H1 (cell line): ENCODE measurements around the gene ICE1. TPM values are rescaled to one million over a fixed set of nuclear protein-coding genes. Genes with fewer than 3 reads are reported as not detected.

Source experiments
- CTCF ChIA-PET: fragments of 300-600 bp; sonication (Branson Sonifier 250); formaldehyde crosslinking; loops from one replicate; lab custom pipeline; 2021; ENCODE audit not compliant: partially characterized antibody; lab: Charles Lee
- POLR2A ChIA-PET: fragments of 300-600 bp; sonication (Branson Sonifier 250); formaldehyde crosslinking; loops from one replicate; lab custom pipeline; 2021; ENCODE audit warnings: inconsistent platforms; ENCODE audit not compliant: partially characterized antibody; lab: Charles Lee
- DNase-seq, 2 experiments: peaks; one replicate each; pipeline versions ENCODE4 v3.0.0 to v3.0.0-alpha.2; 2010 to 2022; ENCODE audit warnings: low spot score in 2 of 2, low read depth in 1 of 2, mixed read lengths in 1 of 2
- FAIRE-seq: peaks from 2 replicates; lab custom pipeline; 2011; peaks lifted over from hg19 to GRCh38; lab: Jason Lieb, UNC
- H2AFZ ChIP-seq: 2 replicates; pipeline ENCODE4 v1.8.1; 2012; ENCODE audit warnings: low read length, inconsistent platforms
- H2AK5ac ChIP-seq: 2 replicates; pipeline ENCODE4 v1.6.1; 2013; ENCODE audit warnings: low read depth, low read length
- H2BK120ac ChIP-seq: replicated peaks from 2 replicates; pipeline ENCODE3; 2013; ENCODE audit warnings: low read depth, low read length, inconsistent platforms
- H2BK12ac ChIP-seq: 2 replicates; pipeline ENCODE4 v1.6.1; 2013; ENCODE audit warnings: low read depth, low read length
- H2BK15ac ChIP-seq: 2 replicates; pipeline ENCODE4 v1.6.1; 2013; ENCODE audit warnings: low read length
- H2BK20ac ChIP-seq: 2 replicates; pipeline ENCODE4 v1.6.1; 2013; ENCODE audit warnings: low read length
- H2BK5ac ChIP-seq: 2 replicates; pipeline ENCODE4 v1.6.1; 2013; ENCODE audit warnings: low read depth, low read length
- H3K14ac ChIP-seq: 2 replicates; pipeline ENCODE4 v1.6.1; 2013; ENCODE audit warnings: inconsistent platforms; ENCODE audit not compliant: insufficient read length
- H3K18ac ChIP-seq: 2 replicates; pipeline ENCODE4 v1.6.1; 2013; ENCODE audit warnings: low read length; ENCODE audit errors: extremely low read depth
- H3K23ac ChIP-seq: 2 replicates; pipeline ENCODE4 v1.6.1; 2013; ENCODE audit warnings: inconsistent platforms; ENCODE audit not compliant: insufficient read length
- H3K23me2 ChIP-seq: 2 replicates; pipeline ENCODE4 v1.6.1; 2013; ENCODE audit warnings: low read depth, low read length
- H3K27ac ChIP-seq: 2 replicates; pipeline ENCODE4 v1.6.1; 2011; ENCODE audit warnings: low read depth, low read length, inconsistent platforms
- H3K27me3 ChIP-seq, 4 experiments: replicated peaks in 1 of 4; 1 replicate in 1 of 4; 2 replicates in 3 of 4; pipeline versions ENCODE4 v1.6.1 to v1.8.1; 2011 to 2013; ENCODE audit warnings: low read length in 3 of 4, mild to moderate bottlenecking in 3 of 4, inconsistent platforms in 2 of 4, mixed read lengths in 2 of 4, moderate library complexity in 1 of 4; ENCODE audit not compliant: control insufficient read depth in 3 of 4, insufficient read depth in 3 of 4; ENCODE audit errors: extremely low read depth in 1 of 4
- H3K36me3 ChIP-seq, 4 experiments: 2 replicates each; pipeline versions ENCODE4 v1.6.1 to v1.8.1; 2011 to 2013; ENCODE audit warnings: mild to moderate bottlenecking in 4 of 4, low read length in 3 of 4, moderate library complexity in 2 of 4, control low read depth in 1 of 4, inconsistent platforms in 1 of 4; ENCODE audit not compliant: insufficient read depth in 4 of 4, control insufficient read depth in 2 of 4
- H3K4ac ChIP-seq: replicated peaks from 2 replicates; pipeline ENCODE3; 2013; ENCODE audit warnings: low read length, low read depth, mixed read lengths, inconsistent platforms; ENCODE audit not compliant: insufficient read length
- H3K4me1 ChIP-seq, 4 experiments: replicated peaks in 1 of 4; 1 replicate in 1 of 4; 2 replicates in 3 of 4; pipeline versions ENCODE4 v1.6.1 to v1.8.1; 2011 to 2013; ENCODE audit warnings: low read length in 3 of 4, inconsistent platforms in 2 of 4, mixed read lengths in 1 of 4; ENCODE audit not compliant: insufficient read depth in 4 of 4, control insufficient read depth in 3 of 4
- H3K4me2 ChIP-seq, 2 experiments: 2 replicates each; pipeline versions ENCODE4 v1.6.1 to v1.8.1; 2011 to 2013; ENCODE audit warnings: low read depth in 2 of 2, low read length in 2 of 2, control low read depth in 1 of 2, inconsistent platforms in 1 of 2, mild to moderate bottlenecking in 1 of 2; ENCODE audit not compliant: insufficient read depth in 1 of 2
- H3K4me3 ChIP-seq, 4 experiments: fragments of 200-600, 300-600 bp in 1 of 4; sonication (generic), shearing (Covaris generic), sonication (Bioruptor Twin) in 1 of 4; 2 replicates each; pipeline versions ENCODE4 v1.5.1 to v1.8.1; 2011 to 2016; ENCODE audit warnings: low read length in 4 of 4, low read depth in 3 of 4, control low read depth in 2 of 4, inconsistent platforms in 2 of 4, mild to moderate bottlenecking in 2 of 4, mixed read lengths in 1 of 4, moderate library complexity in 1 of 4; ENCODE audit not compliant: insufficient read depth in 2 of 4; ENCODE audit errors: extremely low read depth in 1 of 4
- H3K56ac ChIP-seq: replicated peaks from 2 replicates; pipeline ENCODE3; 2013; ENCODE audit warnings: low read depth, mild to moderate bottlenecking, mixed read lengths, low read length, inconsistent platforms; ENCODE audit not compliant: insufficient read length
- H3K79me1 ChIP-seq: 2 replicates; pipeline ENCODE4 v1.6.1; 2013; ENCODE audit warnings: low read depth, low read length, control low read depth
- H3K79me2 ChIP-seq, 2 experiments: 2 replicates each; pipeline versions ENCODE4 v1.6.1 to v1.8.1; 2012 to 2013; ENCODE audit warnings: low read length in 2 of 2, mild to moderate bottlenecking in 2 of 2, inconsistent platforms in 1 of 2; ENCODE audit not compliant: insufficient read depth in 2 of 2, control insufficient read depth in 1 of 2
- H3K9ac ChIP-seq, 4 experiments: replicated peaks in 1 of 4; 1 replicate in 1 of 4; 2 replicates in 3 of 4; pipeline versions ENCODE4 v1.6.1 to v1.8.1; 2011 to 2013; ENCODE audit warnings: low read depth in 3 of 4, low read length in 3 of 4, control low read depth in 2 of 4, mild to moderate bottlenecking in 2 of 4, moderate library complexity in 2 of 4, inconsistent platforms in 1 of 4; ENCODE audit errors: extremely low read depth in 1 of 4
- H3K9me3 ChIP-seq, 2 experiments: 2 replicates each; pipeline versions ENCODE4 v1.6.1 to v1.8.1; 2012 to 2013; ENCODE audit warnings: mild to moderate bottlenecking in 2 of 2, moderate library complexity in 2 of 2, control low read depth in 1 of 2, inconsistent platforms in 1 of 2, low read depth in 1 of 2, low read length in 1 of 2, mixed read lengths in 1 of 2; ENCODE audit not compliant: insufficient read depth in 2 of 2
- H4K20me1 ChIP-seq, 2 experiments: replicated peaks in 1 of 2; 2 replicates each; pipeline versions ENCODE3 to v1.8.1; 2011 to 2013; ENCODE audit warnings: inconsistent platforms in 2 of 2, low read length in 2 of 2, mild to moderate bottlenecking in 1 of 2; ENCODE audit not compliant: insufficient read depth in 2 of 2, control insufficient read depth in 1 of 2
- H4K5ac ChIP-seq: 2 replicates; pipeline ENCODE4 v1.6.1; 2013; ENCODE audit warnings: low read length, low read depth, mixed read lengths, inconsistent platforms; ENCODE audit not compliant: insufficient read length
- H4K8ac ChIP-seq: 2 replicates; pipeline ENCODE4 v1.8.0; 2013; ENCODE audit warnings: mild to moderate bottlenecking, moderate library complexity, low read length, inconsistent platforms; ENCODE audit not compliant: insufficient read depth; ENCODE audit errors: extremely low read depth
- H4K91ac ChIP-seq: replicated peaks from 2 replicates; pipeline ENCODE3; 2013; ENCODE audit warnings: low read length, mixed read lengths, inconsistent platforms; ENCODE audit not compliant: insufficient read length
- BRCA1 ChIP-seq: IDR thresholded peaks from 2 replicates; pipeline ENCODE4 v1.6.1; 2012; ENCODE audit warnings: low read depth, low read length, improper control_type of control experiment
- FOSL1 ChIP-seq: IDR thresholded peaks from 2 replicates; pipeline ENCODE4 v1.6.1; 2011; ENCODE audit warnings: mild to moderate bottlenecking, low read depth, low read length, moderate library complexity; ENCODE audit not compliant: insufficient read depth
- KDM4A ChIP-seq: IDR thresholded peaks from one replicate; pipeline ENCODE4 v1.7.1; 2012; ENCODE audit warnings: low read depth, mild to moderate bottlenecking, moderate library complexity, low read length, inconsistent platforms; ENCODE audit not compliant: severe bottlenecking
- WGBS, 2 experiments: shearing (Covaris generic) in 1 of 2; methylation state at CpG; one replicate each; pipeline versions ENCODE4 v1.1.6 to v1.1.7; 2013 to 2015; ENCODE audit warnings: low lambda C conversion rate in 2 of 2, mixed read lengths in 2 of 2, inconsistent platforms in 1 of 2, low coverage in 1 of 2, missing lambda C conversion rate in 1 of 2; ENCODE audit not compliant: insufficient replicate concordance in 2 of 2, insufficient coverage in 1 of 2, insufficient read length in 1 of 2; ENCODE audit errors: extremely low coverage in 1 of 2, missing lambda C conversion rate in 1 of 2; 5-methylcytosine and 5-hydroxymethylcytosine counted together
- polyA plus RNA-seq, 7 experiments: library from polyadenylated mRNA; depleted of rRNA in 3 of 7; stranded (reverse) in 5 of 7; unstranded in 2 of 7; fragments of >200 nt in 5 of 7; fragments of 200-250 nt in 2 of 7; gene quantifications; 1 replicate in 5 of 7; 2 replicates in 1 of 7; 4 replicates in 1 of 7; pipeline versions ENCODE4 v1.2.1 to v1.2.3, GENCODE V29; 2011 to 2013; ENCODE audit warnings: missing spikeins in 2 of 7, mixed read lengths in 2 of 7
- total RNA-seq: library from RNA; stranded (reverse); fragmentation: NEBNext Ultra II Directional; extraction: Animal tissue kit (Norgen Biotek cat#: 25700); gene quantifications from 2 replicates; pipeline ENCODE4 v1.2.1, GENCODE V29; 2021

ICE1 gene
- total and polyA plus RNA-seq, 2 of the 8 experiments (the other 6 are each of a cell fraction or from before 2014, with no cell fraction given), result 11.8 to 53.9 TPM

DNA sequence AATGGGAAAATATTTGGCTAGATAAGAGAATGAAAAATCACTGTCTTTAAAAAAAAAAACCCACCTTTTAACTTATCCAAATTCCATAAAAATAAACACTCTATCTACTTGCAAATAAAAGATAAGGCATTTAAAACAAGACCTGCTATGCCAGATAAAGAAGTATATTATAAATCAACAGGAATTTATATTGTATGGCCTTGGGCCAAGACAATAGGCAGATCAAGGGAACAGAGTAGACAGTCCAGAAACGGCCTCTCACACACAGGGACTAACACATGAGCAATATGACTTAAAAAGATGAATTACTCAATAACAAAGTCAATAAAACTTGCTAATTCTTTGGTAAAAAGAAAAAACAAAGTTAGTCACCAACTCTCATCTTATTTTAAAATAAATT lies 34.7 kb upstream of the ICE1 start:
- H3K79me1 ChIP-seq, result no peaks in the 10 kb centered on the region
- no peak overlapping the region for H3K18ac ChIP-seq
- H3K23me2 ChIP-seq, result no peaks in the 10 kb centered on the region
- DNase-seq (no peak), FAIRE-seq (no peak)
- no peak overlapping the region for H3K56ac ChIP-seq
- H2BK12ac ChIP-seq, result no peak overlapping the region
- no peak overlapping the region for H3K4me3 ChIP-seq
- H2BK15ac ChIP-seq, result no peak overlapping the region
- no peaks in the 10 kb centered on the region for H3K9me3 ChIP-seq
- no peaks in the 10 kb centered on the region for H3K79me2 ChIP-seq
- no peak overlapping the region for H3K23ac ChIP-seq
- 0 out of 7 replicates have a peak, but pooled peaks cover 0 to under 1% (median 0%) of the 10 kb centered on the region in 4 experiments for H3K4me1 ChIP-seq
- no peak overlapping the region for H4K5ac ChIP-seq
- no peak overlapping the region for H2AFZ ChIP-seq
- no peak overlapping the region for H3K9ac ChIP-seq
- no peak overlapping the region for H3K14ac ChIP-seq
- 83% methylated on average over 1 of the region's 1 CpG; no CpG with 5 or more reads in 1 of the 2 experiments for WGBS, 2 experiments
- no peak overlapping the region for H3K4me2 ChIP-seq
- ChIA-PET POLR2A (no interaction called here), CTCF (interaction anchor here (1.2 to 1.6 kb wide), 3 partner anchors 8 to 94 kb away, joined by 3 to 8 read pairs (median 4); no protein-coding TSS in a partner anchor)
- H2AK5ac ChIP-seq, result no peak overlapping the region
- no peak overlapping the region for H2BK120ac ChIP-seq
- no peaks in the 10 kb centered on the region for H3K27me3 ChIP-seq
- H2BK20ac ChIP-seq, result no peak overlapping the region
- no peak overlapping the region for H2BK5ac ChIP-seq
- no peak overlapping the region for H4K91ac ChIP-seq
- no peak overlapping the region for H3K27ac ChIP-seq
- no peaks in the 10 kb centered on the region for H4K20me1 ChIP-seq
- H4K8ac ChIP-seq, result no peak overlapping the region
- no peak overlapping the region for H3K4ac ChIP-seq
- H3K36me3 ChIP-seq, result no peaks in the 10 kb centered on the region
- TF ChIP-seq KDM4A, result no peak
- TF ChIP-seq BRCA1, result no peak
- TF ChIP-seq FOSL1, result no peak
